Fibroblast of skin of left quadriceps (primary cell): Measurements from ENCODE around the gene CD177.
"Not testable (repeated sequence)": the region's sequence is repeated elsewhere in the genome, so short reads cannot be mapped to it uniquely, and the experiment has no call there.

Source experiments
- DNase-seq, 2 experiments: peaks; one replicate each; pipeline ENCODE4 v3.0.0-alpha.2; 2013; ENCODE audit warnings: low read depth in 2 of 2

Gene CD177

DNA sequence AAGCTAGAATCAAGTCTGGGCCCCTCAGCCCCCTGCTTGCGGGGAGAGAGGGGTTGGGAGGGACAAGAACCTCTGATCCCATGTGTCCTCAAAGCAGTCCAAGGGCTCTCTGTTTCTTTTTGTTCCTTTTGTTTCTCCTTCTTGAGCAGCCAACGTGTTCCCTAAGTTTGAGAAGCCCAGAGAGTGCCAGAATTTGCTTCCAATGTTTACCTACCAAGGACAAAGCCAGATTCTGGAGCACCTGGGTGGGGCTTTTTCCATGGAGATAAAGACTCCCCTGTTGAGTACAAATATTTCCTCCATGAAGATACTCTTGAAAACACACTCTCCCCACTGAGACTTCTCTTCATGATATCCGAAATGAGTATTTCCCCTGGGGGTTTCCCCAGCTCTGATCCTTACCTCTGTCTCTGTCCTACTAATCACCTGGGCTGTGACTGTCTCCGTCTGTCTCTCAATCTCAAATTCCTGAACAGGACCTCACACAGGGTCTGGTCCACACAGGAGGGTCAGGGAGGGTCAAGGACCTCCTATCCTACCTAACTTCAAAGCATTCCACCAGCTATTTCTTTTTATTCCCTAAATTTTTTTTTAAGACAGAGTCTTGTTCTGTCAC lies 27.4 kb downstream of the CD177 start:
- no peak for DNase-seq

DNA sequence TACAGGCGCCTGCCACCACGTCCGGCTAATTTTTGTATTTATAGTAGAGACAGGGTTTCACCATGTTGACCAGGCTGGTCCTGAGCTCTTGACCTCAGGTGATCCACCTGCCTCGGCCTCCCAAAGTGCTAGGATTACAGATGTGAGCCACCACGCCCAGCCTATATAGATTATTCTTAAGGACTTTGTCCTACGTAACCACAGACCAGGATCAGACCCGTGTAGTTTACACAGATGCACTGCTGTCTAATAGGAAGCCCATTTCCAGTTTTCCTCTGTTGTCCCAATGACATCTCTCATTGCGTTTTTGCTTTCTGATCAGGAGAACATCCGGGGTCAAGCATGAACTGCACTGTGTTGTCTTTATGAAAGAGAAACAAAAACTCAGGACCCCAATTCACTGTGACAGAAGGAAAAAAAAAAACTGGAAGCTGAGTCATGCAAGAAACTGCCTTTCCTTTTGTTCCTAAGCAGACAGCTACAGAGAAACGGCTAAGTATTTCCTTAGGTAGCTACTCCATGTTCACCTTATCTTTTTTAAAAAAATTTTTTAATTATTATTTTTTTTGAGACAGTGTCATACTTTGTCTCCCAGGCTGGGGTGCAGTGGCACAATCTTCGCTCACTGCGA lies 29.2 kb downstream of the CD177 start:
- DNase-seq, result not testable (repeated sequence)

DNA sequence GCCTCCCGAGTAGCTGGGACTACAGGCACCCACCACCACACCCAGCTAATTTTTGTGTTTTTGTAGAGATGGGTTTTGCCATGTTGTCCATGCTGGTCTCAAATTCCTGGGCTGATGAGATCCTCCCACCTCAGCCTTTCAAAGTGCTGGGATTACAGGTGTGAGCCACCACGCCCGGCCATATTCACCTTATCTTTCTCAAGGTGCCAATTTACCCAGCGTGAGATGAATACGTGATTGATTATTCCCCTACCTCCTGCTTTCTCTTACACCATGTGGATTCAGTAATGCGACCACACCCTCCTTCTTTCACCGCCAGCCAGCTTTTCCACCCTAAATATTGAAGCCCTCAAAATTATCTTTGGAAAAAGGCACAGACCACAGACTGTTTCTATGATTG lies 29.8 kb downstream of the CD177 start:
- DNase-seq, result not testable (repeated sequence)

DNA sequence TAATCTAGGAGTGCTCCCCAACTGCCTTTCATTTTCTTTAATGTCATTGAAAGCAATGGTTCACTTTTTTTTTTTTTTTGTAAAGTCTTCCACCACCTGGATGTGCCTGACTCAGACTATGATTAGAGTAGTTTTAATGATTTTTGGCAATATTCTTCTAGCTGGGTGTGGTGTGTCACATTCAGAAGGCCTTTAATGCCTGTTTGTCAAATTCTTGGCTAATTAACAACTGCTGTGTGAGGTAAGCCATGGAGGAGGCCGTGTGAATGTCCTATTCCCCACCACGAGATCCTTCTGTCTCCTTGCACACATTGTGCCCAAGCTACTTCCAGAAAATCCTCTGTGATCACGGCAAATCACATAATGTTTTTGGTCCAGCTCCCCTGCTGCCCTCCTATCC lies 30.3 kb downstream of the CD177 start:
- DNase-seq, result not testable (repeated sequence)

DNA sequence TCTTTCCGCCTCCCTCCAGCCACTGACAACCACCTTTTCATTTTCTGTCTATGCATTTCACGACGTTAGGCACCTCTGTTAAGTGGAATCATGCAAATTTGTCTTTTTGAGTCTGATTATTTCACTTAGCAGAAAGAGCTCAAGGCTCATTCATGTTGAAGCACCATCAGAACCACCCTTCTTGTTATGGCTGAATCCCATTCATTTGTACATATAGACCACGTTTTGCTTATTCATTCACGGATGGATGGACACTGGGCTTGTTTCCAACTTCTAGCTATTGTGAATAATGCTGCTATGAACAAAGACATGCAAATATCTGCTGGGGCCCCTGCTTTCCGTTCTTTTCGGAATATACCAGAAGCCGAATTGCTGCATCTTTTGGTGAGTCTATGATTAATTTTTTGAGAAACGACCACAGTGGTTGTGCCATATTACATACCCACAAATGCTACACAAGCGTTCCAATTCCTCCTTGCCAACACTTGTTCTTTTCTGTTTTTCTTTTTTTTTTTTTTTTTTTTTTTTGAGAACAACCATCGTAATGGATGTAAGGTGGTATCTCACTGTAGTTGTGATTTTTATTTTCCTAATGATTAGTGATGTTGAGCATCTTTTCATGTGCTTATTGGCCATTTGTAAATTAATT lies 37.5 kb downstream of the CD177 start:
- not testable (repeated sequence) for DNase-seq

DNA sequence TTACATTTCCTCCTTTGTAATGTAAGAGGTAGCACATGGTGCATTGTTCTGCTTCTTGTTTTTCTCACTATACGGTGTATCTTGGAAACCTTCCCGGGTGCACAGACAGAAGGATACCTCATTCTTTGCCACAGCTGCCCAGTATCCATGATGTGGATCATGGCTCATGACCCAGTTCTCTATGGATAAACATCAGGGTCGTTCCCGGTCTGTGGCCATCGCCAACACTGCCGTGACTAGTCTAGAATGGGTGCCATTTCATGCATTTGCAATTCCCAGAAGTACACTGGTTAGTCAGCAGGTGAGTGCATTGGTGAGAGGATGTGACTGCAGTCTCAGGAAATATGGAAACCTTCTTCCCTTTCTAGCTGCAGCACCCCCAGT lies 38.1 kb downstream of the CD177 start:
- DNase-seq, result not testable (repeated sequence)

DNA sequence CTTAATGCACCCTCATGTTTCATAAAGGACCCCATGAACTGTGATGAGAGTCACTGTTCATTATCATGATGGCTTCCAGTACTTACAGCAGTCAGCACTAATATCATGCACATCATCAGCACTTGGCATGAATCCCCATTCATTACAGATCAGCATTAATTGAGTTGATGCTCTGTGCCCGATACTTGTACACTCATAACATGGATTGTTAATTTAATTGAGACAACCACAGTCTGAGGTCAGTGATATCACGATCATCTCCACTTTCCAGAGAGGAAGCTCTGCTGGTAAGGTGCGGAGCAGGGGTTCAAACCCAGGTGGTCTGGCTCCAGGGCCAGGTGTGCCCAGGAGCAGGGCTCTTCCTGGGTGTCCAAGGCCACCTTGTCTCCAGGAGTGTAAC lies 40.0 kb downstream of the CD177 start:
- not testable (repeated sequence) for DNase-seq

DNA sequence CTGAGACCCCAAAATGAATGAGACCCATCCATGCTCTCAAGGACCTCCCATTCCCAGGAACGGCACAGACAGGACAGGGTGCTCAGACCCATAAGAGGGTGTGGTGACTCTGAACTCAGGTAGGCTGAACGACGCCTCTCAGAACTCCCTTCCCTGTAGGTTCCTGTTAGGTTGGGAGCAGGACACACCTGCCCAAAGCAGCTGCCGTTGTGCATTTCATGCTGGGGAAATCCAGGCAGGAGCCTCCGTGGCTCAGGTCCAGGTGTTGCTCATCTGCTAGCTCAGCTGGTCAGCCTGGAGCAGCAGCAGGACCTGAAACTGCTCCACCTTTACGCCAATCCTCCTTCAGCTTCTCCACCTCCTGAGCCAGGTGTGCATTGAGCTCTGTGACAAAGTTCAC lies 42.1 kb downstream of the CD177 start:
- DNase-seq, result no peak

DNA sequence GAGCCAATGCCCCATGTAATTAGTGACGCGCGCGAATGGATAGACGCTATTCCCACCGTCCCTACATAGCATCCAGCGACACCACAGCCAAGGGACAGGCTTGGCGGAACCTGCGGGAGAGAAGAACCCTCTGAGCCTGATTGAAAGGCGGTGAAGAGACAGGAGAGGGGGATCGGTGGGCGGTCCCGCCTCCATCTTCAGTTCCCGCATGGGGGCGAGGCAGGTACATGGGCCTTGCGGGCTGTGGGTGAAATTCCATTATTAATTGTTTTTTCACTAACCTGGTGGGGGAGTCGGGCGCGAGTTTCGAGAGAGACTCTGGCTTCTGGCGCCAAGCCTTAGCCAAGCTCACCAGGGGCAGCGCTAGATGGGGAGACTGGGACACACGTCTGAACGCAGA lies 52.8 kb downstream of the CD177 start:
- no peak for DNase-seq

DNA sequence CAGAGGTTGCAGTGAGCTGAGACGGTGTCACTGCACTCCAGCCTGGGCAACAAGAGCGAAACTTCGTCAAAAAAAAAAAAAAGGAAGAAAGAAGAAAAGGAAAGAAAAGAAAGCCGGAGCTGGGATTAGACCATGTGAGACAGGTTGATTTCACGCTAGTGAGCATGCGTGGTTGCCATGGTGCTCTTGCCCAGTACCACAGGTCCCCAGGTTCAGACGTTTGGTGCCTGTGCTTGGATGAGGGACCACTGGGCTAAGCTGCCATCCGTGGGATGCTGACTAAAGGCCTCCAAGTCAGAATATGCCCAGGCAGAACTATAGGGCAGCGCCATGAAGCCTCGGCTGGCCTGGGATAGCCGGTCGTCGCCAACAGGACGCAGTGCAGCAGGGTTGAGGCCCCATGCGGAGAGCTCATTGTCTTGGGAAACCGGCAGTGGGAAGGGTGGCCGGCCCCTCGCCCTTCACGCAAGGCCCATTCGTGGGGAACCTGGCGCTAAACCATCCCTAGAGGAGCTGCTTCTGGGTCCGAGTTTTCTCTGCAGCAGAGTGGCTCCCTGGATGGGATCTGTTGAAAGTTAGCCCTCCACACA lies 54.0 kb downstream of the CD177 start:
- no peak for DNase-seq

DNA sequence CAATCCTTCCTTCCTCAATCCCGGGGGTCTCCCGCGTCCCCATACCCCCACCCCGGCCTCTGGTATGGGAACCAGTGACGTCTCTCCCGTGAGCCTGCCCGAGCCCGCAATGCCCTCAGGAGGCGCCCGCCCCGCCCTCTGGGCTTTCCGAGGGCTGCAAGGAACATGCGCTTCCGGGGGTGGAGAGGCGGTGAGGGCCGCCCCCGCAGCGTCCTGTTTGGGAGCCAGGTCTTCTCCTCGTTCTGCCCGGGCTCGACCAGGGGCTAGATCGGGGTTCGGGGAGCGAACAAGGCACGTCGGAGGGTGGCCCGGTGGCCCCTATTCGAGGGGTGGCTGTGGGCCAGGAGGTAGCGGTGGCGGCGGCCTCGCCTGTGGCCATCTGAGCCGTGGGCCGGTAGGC lies 54.6 kb downstream of the CD177 start:
- no peak for DNase-seq

DNA sequence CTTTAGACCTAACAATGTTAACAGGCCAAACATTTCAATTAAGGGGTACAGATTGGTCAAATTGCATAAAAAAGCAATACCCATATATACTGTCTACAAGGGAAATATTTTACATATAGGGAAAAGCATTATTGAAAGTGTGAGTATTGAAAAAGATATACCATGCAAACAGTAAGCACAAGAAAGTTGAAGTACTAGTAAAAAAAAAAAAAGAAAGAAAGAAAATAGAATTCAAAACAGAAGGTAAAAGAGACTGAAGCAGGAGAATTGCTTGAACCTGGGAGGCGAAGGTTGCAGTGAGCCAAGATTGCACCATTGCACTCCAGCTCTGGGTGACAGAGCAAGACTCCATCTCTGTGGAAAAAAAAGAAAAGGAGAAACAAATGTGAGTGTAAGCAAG lies 55.9 kb downstream of the CD177 start:
- DNase-seq, result no peak

DNA sequence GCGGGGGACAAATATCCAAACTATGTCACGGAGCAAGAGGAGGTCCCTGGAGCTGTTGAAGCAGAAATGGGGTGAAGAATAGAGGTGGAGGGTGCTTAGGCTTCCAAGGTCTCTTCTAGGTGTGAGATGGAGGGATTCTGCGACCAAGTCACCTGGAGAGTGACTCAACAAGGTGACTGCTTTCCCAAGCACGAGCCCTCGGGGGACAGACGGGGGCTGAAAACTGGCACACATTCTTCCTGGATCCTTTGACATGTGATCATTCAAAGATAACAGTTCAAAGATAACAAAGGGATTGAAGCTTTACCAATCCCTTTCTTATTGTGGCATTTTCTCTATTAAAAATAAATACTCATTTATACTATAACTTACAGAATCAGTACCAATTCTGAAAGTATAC lies 59.0 kb downstream of the CD177 start:
- DNase-seq, result no peak
